Measurements from ENCODE around the gene CDC27. TPM values are rescaled to one million over a fixed set of nuclear protein-coding genes. Genes with fewer than 3 reads are reported as not detected.
"Not testable (repeated sequence)": the region's sequence is repeated elsewhere in the genome, so short reads cannot be mapped to it uniquely, and the experiment has no call there.

Gene CDC27
- total RNA-seq, 8 experiments from 2014 or later, result 32.6 to 72.2 (median 53.3) TPM

DNA sequence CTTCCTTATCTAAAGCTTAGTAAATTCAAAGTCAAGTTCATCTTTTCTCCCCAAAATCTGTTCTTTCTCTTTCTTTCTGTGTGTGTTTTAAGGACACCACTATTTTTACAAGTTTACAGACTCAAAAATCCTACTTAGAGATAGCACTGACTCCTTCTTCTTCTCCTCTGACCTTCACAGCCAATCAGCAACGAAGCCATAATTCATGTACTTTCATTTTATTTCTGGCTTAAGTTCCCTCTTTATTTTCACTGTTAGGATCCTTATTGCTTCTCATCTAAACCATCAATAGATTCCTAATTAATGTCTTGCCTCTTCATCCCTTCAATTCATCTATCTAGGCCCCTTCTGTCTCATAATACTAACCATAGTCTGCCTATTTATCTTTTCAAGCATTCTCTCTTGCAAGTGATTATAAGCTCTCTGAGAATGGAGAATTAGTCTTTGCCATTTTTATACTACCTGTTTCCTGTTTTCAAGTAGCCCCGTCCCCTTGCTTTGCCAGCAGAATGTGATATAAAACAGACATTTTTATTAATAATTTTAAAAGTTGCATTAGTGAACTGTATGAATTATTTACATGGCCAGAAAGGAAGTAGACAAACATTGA lies 27.0 kb downstream of the CDC27 start:
- Histone ChIP-seq H3K27ac (no peak overlapping the region), H3K4me1 (replicated peaks in 1 of 2) (no peaks in the 10 kb centered on the region)
- 73 to 100% (median 98%) methylated on average over 1 to 2 of the region's 2 CpGs for WGBS, 10 experiments

DNA sequence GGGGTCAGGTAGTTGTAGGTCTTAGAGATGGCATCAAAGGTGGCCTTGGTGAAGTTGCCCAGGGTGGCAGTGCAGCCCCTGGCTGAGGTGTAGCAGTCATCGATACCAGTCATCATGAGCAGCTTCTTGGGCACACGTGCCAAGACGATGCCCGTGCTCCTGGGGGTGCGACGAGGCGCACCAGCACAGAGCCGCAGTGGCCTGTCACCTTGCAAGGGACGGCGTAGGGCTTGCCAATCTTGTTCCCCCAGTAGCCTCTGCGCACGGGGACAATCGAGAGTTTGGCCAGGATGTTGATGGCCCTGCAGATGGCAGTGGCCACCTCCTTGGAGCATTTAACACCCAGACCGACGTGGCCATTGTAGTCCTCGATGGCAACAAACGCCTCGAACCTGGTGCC lies 29.8 kb downstream of the CDC27 start:
- H3K27ac ChIP-seq, result no peak overlapping the region
- in situ Hi-C loops (cut with MboI; ENCODE audit: low pct_unique_long_range_greater_than_20kb in 2 of 9, low sequenced_read_pairs in 9 of 9, unreplicated experiment in 9 of 9), result no loop called here
- no peak for ATAC-seq (replicated peaks in 6 of 8)
- no peaks in the 10 kb centered on the region for H3K4me1 ChIP-seq (replicated peaks in 1 of 2)
- H3K4me3 ChIP-seq, result no peak overlapping the region
- WGBS, 10 experiments, result 100% methylated on average over 1 to 3 of the region's 18 CpGs; no CpG with 5 or more reads in 7 of the 10 experiments

More for the DNA sequence above, 27.0 kb downstream of the CDC27 start:
- ATAC-seq (replicated peaks in 6 of 8), result no peak
- H3K4me3 ChIP-seq, result no peak overlapping the region
- in situ Hi-C loops (cut with MboI; ENCODE audit: low pct_unique_long_range_greater_than_20kb in 2 of 9, low sequenced_read_pairs in 9 of 9, unreplicated experiment in 9 of 9), result no loop called here

DNA sequence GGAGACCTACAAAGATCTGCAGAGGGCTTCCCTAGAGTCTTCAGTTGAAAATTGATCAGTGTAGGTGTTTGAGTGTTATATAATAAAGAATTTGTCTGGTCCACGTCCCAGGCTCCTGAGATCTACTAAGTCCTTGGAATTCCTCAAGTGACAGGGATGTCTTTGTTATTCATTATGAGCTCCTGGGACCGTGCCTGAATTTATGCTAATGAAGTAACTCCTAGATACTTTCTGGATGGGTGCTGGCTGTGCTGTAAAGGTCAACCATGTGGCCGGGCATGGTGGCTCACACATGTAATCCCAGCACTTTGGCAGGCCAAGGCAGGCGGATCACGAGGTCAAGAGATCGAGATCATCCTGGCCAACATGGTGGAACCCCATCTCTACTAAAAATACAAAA lies 43.7 kb downstream of the CDC27 start:
- Histone ChIP-seq H3K4me1 (replicated peaks in 1 of 2) (no peaks in the 10 kb centered on the region), H3K4me3 (no peak overlapping the region), H3K27ac (no peak overlapping the region)
- in situ Hi-C loops (cut with MboI; ENCODE audit: low pct_unique_long_range_greater_than_20kb in 2 of 9, low sequenced_read_pairs in 9 of 9, unreplicated experiment in 9 of 9), result no loop called here
- ATAC-seq (replicated peaks in 6 of 8), result no peak
- WGBS, 10 experiments, result 10 to 100% (median 67%) methylated on average over 1 to 5 of the region's 6 CpGs; no CpG with 5 or more reads in 3 of the 10 experiments

DNA sequence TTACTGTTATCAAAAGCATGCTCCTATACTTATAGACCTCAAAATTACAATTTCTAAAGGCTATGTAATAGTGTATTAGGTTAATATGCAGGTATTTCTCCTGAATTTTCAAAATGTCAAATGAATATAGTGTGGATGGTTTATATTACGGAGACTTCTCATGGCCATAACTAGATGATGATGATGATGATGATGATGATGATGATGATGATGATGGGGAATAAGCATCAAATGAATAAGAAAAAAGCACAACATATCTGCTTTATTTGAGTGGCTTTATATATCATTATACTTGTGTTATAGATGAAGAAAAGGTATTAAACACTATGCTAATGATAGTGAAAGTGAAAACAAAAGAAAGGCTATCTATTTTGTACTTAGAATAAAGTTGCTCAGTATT lies 53.9 kb downstream of the CDC27 start:
- in situ Hi-C loops (cut with MboI; ENCODE audit: low pct_unique_long_range_greater_than_20kb in 2 of 9, low sequenced_read_pairs in 9 of 9, unreplicated experiment in 9 of 9), result no loop called here
- Histone ChIP-seq H3K4me3 (no peak overlapping the region), H3K4me1 (replicated peaks in 1 of 2) (no peaks in the 10 kb centered on the region), H3K27ac (no peak overlapping the region)
- WGBS, 10 experiments, result 67 to 100% (median 100%) methylated on average over 1 of the region's 1 CpG; no CpG with 5 or more reads in 2 of the 10 experiments
- no peak for ATAC-seq (replicated peaks in 6 of 8)

DNA sequence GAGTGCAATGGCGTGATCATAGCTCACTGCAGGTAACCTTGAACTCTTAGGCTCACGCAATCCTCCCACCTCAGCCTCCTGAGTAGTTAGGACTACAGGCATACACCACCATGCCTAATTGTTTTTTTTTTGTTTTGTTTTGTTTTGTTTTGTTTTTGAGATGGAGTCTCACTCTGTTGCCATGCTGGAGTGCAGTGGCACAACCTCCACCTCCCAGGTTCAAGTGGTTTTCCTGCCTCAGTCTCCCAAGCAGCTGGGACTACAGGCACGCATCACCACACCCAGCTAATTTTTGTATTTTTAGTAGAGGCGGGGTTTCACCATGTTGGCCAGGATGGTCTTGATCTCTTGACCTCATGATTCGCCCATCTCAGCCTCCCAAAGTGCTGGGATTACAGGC lies 54.7 kb downstream of the CDC27 start:
- WGBS, 10 experiments, result 56 to 100% (median 93%) methylated on average over 1 to 5 of the region's 5 CpGs; no CpG with 5 or more reads in 3 of the 10 experiments
- ATAC-seq (replicated peaks in 6 of 8); H3K4me3 ChIP-seq; in situ Hi-C loops (cut with MboI; ENCODE audit: low pct_unique_long_range_greater_than_20kb in 2 of 9, low sequenced_read_pairs in 9 of 9, unreplicated experiment in 9 of 9); H3K4me1 ChIP-seq (replicated peaks in 1 of 2); H3K27ac ChIP-seq: not testable (repeated sequence)

DNA sequence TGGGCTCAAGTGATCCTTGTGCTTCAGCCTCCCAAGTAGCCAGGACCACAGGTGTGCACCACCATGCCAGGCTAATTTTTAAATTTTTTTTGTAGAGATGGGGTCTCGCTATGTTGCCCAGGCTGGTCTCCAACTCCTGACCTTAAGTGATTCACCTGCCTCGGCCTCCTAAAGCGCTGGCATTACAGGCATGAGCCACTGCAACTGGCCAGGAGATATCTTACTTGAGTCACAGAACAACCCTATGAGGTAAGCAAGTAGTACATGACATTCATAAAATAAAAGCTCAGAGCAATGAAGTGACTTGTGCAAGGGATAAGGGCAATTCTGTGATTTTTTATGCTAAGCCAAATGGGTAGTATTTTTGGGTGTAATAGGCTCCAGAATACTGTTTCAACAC lies 57.3 kb downstream of the CDC27 start:
- no peak overlapping the region for H3K4me3 ChIP-seq
- no peak overlapping the region for H3K27ac ChIP-seq
- no peak for ATAC-seq (replicated peaks in 6 of 8)
- 86 to 100% methylated on average over 2 of the region's 3 CpGs; no CpG with 5 or more reads in 8 of the 10 experiments for whole genome bisulfite sequencing, 10 experiments
- in situ Hi-C loops (cut with MboI; ENCODE audit: low pct_unique_long_range_greater_than_20kb in 2 of 9, low sequenced_read_pairs in 9 of 9, unreplicated experiment in 9 of 9), result no loop called here
- no peaks in the 10 kb centered on the region for H3K4me1 ChIP-seq (replicated peaks in 1 of 2)

DNA sequence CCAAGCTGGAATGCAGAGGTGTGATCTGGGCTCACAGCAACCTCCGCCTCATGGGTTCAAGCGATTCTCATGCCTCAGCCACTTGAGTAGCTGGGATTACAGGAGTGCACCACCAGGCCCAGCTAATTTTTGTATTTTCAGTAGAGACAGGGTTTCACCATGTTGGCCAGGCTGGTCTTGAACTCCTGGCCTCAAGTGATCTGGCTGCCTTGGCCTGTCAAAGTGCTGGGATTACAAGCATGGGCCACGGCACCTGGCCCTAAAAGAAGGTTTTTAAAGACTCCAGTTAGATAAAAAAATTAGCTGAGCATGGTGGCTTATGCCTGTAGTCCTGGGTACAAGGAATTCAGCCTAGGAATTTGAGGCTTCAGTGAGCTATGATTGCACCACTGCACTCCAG lies 62.3 kb downstream of the CDC27 start:
- ATAC-seq (replicated peaks in 6 of 8); in situ Hi-C loops (cut with MboI; ENCODE audit: low pct_unique_long_range_greater_than_20kb in 2 of 9, low sequenced_read_pairs in 9 of 9, unreplicated experiment in 9 of 9); H3K27ac ChIP-seq; H3K4me3 ChIP-seq; H3K4me1 ChIP-seq (replicated peaks in 1 of 2): not testable (repeated sequence)
- WGBS, 10 experiments, result 90 to 100% (median 93%) methylated on average over 1 to 3 of the region's 3 CpGs; no CpG with 5 or more reads in 2 of the 10 experiments

DNA sequence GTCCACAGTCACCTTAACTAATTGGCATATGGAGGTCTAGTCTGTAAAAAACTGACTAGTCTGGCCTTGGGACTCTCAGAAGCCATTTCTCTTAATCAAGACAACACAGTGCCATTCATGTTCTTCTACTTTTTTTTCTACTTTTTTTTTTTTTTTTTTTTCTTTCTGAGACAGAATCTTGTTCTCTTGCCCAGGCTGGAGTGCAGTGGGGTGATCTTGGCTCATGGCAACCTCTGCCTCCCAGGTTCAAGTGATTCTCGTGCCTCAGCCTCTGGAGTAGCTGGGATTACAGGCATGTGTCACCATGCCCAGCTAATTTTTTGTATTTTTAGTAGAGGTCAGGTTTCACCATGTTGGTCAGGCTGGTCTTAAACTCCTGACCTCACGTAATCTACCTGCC lies 65.8 kb downstream of the CDC27 start:
- H3K27ac ChIP-seq; H3K4me1 ChIP-seq (replicated peaks in 1 of 2); in situ Hi-C loops (cut with MboI; ENCODE audit: low pct_unique_long_range_greater_than_20kb in 2 of 9, low sequenced_read_pairs in 9 of 9, unreplicated experiment in 9 of 9); H3K4me3 ChIP-seq; ATAC-seq (replicated peaks in 6 of 8): not testable (repeated sequence)
- 43 to 100% (median 100%) methylated on average over 1 to 2 of the region's 2 CpGs; no CpG with 5 or more reads in 2 of the 10 experiments for WGBS, 10 experiments

DNA sequence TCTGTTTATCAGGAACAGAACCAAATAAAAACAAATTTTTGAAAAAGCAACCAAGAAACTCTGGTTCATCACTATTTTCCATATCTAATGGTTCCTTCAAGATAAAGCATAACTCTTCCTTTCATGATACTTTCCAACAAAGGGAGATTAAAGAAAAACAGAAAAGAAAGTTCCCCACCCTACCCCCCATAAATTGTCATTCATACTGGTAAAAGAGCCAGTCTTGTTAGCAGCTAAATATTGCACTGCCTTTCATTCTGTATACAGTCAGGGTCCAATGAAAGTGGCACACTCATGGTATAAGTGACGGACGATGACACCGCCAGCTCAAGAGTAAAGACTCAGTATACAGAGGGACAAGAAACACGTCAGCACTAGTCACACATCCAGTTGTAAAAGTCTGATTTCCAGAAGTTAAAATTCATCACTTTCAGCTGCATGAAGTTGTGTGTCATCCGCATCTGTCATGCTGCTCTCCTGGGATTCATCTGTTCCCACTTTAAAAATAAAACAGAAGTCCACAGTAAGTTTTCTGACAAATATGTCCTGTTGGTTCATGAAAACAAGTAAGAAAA lies 68.5 kb downstream of the CDC27 start:
- no peak overlapping the region for H3K27ac ChIP-seq
- in situ Hi-C loops (cut with MboI; ENCODE audit: low pct_unique_long_range_greater_than_20kb in 2 of 9, low sequenced_read_pairs in 9 of 9, unreplicated experiment in 9 of 9), result no loop called here
- peak in 2 of 8 experiments; percentile 60 to 88 for ATAC-seq (replicated peaks in 6 of 8)
- peaks cover 5 to 6% of the 10 kb centered on the region in 2 donors for H3K4me1 ChIP-seq (replicated peaks in 1 of 2)
- WGBS, 10 experiments, result 4 to 97% (median 87%) methylated on average over 3 to 5 of the region's 5 CpGs; no CpG with 5 or more reads in 4 of the 10 experiments
- no peak overlapping the region for H3K4me3 ChIP-seq

DNA sequence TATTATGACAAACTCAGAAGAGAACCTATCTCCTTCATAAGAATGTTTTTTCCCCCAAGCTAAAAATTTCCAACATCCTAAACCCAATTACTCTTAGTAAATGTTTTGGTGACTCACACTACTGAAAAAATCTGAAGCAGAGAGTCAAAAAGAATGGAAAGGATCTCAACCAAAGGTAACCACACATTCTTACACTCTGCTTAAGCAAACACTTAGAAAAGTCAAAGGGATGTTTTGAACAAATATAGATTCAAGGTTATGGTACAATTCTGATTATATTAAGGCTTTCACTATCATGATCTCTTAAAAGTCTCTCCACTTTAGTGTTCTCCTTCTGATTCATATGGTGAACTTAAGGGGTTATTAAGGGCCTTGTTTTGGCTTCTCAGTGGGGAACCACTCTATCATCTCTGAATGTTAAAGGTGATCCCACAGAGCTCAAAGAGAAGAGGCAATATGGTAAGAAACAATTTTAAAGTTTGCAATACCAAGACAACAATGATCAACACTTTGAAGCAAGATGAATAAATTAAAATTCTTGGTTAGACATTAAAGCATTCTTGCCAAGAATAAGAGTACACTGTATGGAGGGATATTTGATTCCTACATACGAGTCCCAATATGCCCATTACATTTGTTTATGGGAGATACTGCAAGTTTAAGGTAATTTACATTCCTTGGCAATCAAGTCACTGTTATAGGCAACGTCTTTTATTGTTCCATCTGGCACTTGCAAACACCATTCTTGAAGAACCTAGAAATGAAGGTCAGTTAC lies 69.2 kb downstream of the CDC27 start:
- H3K27ac ChIP-seq, result no peak overlapping the region
- WGBS, 10 experiments, result 0 to 96% (median 69%) methylated on average over 1 to 2 of the region's 2 CpGs; no CpG with 5 or more reads in 1 of the 10 experiments
- H3K4me3 ChIP-seq, result no peak overlapping the region
- in situ Hi-C loops (cut with MboI; ENCODE audit: low pct_unique_long_range_greater_than_20kb in 2 of 9, low sequenced_read_pairs in 9 of 9, unreplicated experiment in 9 of 9), result no loop called here
- peak in 3 of 8 experiments; percentile 25 to 52 (median 42) for ATAC-seq (replicated peaks in 6 of 8)
- peaks cover 5 to 6% of the 10 kb centered on the region in 2 donors for H3K4me1 ChIP-seq (replicated peaks in 1 of 2)

DNA sequence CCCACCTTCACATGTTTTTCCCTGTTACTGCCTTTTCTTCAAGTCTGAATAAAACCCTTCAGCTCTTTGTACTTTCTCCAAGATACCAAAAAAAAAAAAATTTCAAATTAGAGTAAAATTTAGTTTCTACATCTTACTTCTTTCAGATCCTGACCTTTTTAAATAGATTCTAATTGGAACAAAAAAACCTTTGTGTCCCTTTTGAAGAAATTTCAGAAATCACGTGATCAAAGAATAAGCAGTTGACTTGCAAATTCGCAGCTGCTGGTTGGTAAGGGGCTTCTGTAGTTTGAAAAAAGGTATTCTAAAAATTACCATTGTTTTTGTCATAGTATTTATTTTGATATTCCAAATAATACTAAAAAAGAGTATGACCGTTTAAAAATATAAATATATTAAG lies 71.7 kb downstream of the CDC27 start:
- 25 to 93% (median 62%) methylated on average over 1 to 3 of the region's 3 CpGs for WGBS, 10 experiments
- Histone ChIP-seq H3K4me3 (no peak overlapping the region), H3K4me1 (replicated peaks in 1 of 2) (peaks cover 5 to 6% of the 10 kb centered on the region in 2 donors), H3K27ac (no peak overlapping the region)
- in situ Hi-C loops (cut with MboI; ENCODE audit: low pct_unique_long_range_greater_than_20kb in 2 of 9, low sequenced_read_pairs in 9 of 9, unreplicated experiment in 9 of 9), result no loop called here
- no peak for ATAC-seq (replicated peaks in 6 of 8)

DNA sequence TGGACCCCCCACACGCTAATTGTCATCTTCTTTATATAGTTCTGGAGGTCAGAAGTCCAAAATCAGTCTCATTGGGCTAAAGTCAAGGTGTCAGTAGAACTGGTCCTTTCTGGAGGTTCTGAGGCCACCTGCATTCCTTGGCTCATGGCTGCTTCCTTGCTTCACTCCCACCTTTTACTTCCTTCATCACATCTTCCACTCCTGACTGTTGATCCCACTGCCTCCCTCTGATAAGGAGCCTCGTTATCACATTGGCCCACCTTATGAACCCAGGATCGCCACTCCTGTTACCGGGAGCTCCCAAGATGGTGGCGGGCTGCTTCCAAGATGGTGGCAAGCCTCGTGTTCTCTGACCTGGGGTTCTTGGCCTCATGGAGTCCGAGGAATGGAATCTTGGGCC lies 83.0 kb downstream of the CDC27 start:
- ATAC-seq (replicated peaks in 6 of 8), result no peak
- 33 to 100% (median 67%) methylated on average over 1 to 5 of the region's 7 CpGs; no CpG with 5 or more reads in 1 of the 10 experiments for WGBS, 10 experiments
- Histone ChIP-seq H3K27ac (no peak overlapping the region), H3K4me3 (no peak overlapping the region), H3K4me1 (replicated peaks in 1 of 2) (no peaks in the 10 kb centered on the region)
- in situ Hi-C loops (cut with MboI; ENCODE audit: low pct_unique_long_range_greater_than_20kb in 2 of 9, low sequenced_read_pairs in 9 of 9, unreplicated experiment in 9 of 9), result no loop called here

DNA sequence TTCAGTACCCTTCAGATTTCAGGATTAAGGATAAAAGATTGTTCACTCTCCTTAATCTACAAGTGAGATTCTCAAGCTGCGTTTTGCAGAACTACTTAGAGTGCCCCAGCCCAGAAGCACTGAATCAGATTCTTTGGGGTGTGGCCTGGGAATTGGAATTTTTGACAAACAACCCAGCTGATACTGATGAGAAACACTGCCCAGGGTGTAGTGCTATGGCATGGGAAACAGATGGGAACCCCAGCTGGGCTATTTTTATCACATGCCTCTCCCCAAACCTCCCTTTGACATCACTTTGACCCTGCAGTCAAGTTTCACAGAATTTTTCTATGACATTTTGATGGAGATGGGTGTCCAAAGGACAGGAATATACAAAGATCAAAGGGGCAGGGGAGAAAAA lies 83.8 kb downstream of the CDC27 start:
- WGBS, 10 experiments, result 0 to 86% (median 60%) methylated on average over 1 of the region's 1 CpG; no CpG with 5 or more reads in 7 of the 10 experiments
- H3K27ac ChIP-seq; in situ Hi-C loops (cut with MboI; ENCODE audit: low pct_unique_long_range_greater_than_20kb in 2 of 9, low sequenced_read_pairs in 9 of 9, unreplicated experiment in 9 of 9); H3K4me1 ChIP-seq (replicated peaks in 1 of 2); H3K4me3 ChIP-seq: not testable (repeated sequence)
- peak in 3 of 8 experiments; percentile 49 to 86 (median 85) for ATAC-seq (replicated peaks in 6 of 8)

Data from motor neuron (in vitro differentiated cells).